T-helper 2 cell (primary cell): ENCODE results near the gene OR7G2.
"Not testable (repeated sequence)": the region's sequence is repeated elsewhere in the genome, so short reads cannot be mapped to it uniquely, and the experiment has no call there.

ENCODE experiments used
- DNase-seq, 5 experiments: peaks; one replicate each; pipeline versions ENCODE4 v3.0.0 to v3.0.0-alpha.2; 2012 to 2022

Gene OR7G2

GRCh38 chr19:9071720-9072119, 35.6 kb downstream of the OR7G2 start:
- DNase-seq, result not testable (repeated sequence)

GRCh38 chr19:9070066-9070465, 37.2 kb downstream of the OR7G2 start:
- DNase-seq, result no peak

- no peak for DNase-seq
Measured at GRCh38 chr19:9065457-9066014, 41.7 kb downstream of the OR7G2 start.

- DNase-seq, result no peak
Measured at GRCh38 chr19:9061879-9062278, 45.4 kb downstream of the OR7G2 start.

GRCh38 chr19:9060564-9061340, 46.5 kb downstream of the OR7G2 start:
- DNase-seq, result no peak

GRCh38 chr19:9058905-9059667, 48.2 kb downstream of the OR7G2 start:
- no peak for DNase-seq

GRCh38 chr19:9057505-9058258, 49.6 kb downstream of the OR7G2 start:
- DNase-seq, result no peak

GRCh38 chr19:9056131-9056530, 51.1 kb downstream of the OR7G2 start:
- DNase-seq, result not testable (repeated sequence)

GRCh38 chr19:9054765-9055164, 52.5 kb downstream of the OR7G2 start:
- no peak for DNase-seq

- no peak for DNase-seq
Measured at GRCh38 chr19:9054207-9054606, 53.1 kb downstream of the OR7G2 start.

GRCh38 chr19:9053674-9054073, 53.6 kb downstream of the OR7G2 start:
- DNase-seq, result not testable (repeated sequence)

- DNase-seq, result no peak
Measured at GRCh38 chr19:9052894-9053293, 54.4 kb downstream of the OR7G2 start.
